Measurements from ENCODE around the gene TSPAN5. TPM values are rescaled to one million over a fixed set of nuclear protein-coding genes. Genes with fewer than 3 reads are reported as not detected.

TSPAN5 gene
- polyA plus RNA-seq, 12 donors, result 12.2 to 27.4 (median 17.4) TPM; not detected in 1

DNA sequence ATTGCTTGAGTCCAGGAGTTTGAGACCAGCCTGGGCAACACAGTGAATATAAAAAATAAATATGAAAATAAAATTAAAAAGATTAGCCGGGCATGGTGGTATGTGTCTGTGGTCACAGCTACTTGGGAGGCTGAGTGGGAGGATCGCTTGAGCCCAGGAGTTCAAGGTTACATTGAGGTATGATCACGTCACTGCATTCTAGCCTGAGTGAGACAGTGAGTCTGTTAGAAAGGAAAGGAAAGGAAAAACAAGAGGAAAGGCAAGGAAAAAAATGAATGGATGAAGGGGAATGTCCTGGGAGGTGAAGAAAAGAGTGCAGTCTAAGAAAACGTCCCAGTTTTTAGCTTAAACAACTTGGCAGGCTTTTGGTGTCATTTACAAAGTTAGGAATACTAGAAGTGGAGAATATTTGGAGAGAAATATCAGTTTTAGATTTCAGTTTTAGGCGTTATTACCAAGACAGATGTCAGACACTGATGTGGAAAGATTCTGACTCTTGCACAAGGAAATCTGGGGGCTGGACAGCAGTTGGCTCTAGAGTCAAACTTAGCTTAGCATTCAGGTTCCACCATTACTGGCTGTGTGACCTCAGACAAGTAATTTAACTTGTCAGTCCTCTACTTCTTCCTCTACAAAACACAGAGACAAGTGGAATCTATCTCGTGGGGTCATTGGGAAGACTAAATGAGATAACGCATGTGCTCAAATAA is 139.0 kb downstream of the TSPAN5 start:
- DNase-seq, result peak; percentile 42

DNA sequence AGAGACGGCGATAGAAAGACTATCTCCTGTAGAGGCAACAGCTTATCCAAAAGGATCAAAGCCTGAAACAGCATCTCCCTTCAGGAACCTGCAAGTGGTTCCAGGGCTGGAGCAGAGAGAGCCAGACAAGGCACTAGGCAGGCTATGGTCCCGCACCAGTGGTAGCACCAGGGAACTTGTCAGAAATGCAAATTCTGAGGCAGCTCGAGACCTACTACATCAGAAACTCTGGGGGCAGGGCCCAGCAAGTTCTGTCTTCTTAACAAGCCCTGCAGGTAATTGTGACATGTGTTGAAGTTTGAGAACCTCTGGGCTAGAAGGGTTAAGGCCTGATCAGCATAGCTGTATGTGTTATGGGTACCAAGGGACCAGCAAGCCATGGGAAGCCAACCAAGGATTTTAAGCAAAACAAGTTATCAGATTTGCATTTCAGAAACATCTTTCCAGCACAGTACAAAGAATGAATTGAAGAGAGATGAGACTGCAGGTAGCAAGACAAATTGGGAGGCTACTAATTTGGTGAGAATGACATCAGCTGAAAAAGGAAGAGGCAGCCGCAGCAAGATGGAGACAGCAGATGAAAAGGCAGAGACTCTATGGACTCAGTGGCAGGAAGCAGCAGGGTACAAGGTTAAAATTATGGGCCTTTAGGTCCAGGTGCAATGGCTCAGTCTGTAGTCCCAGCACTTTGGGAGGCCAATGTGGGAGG is 139.7 kb downstream of the TSPAN5 start:
- no peak for DNase-seq

DNA sequence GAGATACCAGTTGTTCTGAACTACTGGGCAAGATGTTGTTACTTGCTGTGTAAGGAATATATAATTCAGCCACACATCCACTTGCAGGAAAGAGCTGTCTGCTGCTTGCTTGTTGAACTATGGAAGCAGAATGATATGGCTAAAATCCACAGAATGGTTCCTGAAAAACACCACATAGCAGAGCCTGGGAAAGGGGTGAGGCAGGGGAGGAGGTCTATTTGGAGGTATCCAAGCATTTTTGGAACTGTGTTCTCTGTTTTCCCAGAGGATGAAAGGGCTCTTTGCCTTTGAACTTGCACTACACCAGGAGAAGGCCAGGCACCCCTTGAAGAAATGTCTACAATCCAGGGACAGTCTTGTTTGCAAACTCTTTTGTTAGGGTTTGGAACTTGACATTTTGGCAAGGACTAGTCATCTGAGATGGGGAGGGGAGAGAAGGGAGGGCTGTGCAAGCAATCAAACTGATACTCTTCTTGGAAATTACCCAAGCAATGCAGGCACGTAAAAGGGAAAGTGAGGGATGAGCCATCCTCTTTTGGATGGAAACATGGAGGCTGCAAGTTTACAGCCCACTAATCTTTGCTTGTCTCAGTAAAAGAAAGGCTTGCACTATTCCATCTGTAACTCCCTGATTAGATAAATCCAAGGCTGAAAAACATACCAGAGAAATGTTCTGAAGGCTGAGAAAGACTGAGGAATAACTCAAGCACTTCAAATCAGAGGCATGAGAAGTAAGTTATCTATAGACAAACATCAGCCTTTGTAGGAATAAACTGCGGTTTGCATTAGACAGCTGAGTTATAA is 141.0 kb downstream of the TSPAN5 start:
- no peak for DNase-seq

DNA sequence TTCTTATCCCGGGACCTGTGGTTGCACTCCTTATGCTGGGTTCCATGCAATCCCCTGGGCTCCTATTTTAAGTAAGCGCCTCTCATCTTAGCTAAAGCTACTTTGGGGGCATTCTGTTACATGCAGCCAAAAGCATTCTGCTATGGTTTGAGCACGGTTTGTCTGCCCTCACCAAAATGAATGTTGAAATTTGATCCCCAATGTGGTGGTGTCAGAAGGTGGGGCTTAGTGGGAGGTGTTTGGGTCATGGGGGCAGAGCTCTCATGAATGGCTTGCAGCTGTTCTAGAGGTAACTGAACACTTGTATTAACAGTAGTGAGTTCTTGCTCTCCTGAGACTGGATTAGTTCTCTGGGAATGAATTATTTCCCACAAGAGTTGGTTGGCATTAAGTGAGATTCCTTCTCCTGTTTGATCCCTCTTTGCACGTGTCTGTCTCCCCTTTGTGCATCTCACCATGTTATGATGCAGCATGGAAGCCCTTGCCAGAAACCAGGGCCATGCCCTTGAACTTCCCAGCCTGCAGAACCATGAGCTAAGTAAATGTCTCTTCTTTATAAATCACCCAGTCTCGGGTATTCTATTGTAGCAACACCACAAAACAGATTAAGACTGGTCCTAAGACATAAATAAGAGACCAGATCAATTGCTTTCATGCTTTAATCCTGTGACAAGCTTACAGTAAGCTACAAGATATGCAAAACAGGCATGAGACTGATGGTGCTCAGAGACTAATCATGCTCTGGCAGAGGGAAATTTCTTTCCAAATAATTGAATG is 141.8 kb downstream of the TSPAN5 start:
- DNase-seq, result no peak

DNA sequence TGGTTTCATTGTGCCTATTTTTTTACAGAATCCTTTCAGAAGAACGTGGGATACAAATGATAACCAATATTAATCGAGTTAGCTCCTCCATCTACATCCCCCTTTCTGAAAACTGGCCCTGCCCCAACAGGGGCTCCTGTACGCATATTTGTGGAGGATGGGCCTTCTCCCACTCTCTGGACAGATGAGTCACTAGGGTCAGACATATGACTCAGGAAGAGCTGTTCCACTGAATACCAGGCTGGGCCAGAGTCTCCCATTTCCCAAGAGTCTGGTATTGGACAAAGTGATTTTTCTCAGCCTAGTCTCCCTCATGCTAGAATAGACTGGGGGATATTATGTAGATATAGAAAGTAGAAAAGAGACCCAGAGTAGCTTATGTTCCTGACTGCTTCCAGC is 142.4 kb downstream of the TSPAN5 start:
- DNase-seq, result no peak

DNA sequence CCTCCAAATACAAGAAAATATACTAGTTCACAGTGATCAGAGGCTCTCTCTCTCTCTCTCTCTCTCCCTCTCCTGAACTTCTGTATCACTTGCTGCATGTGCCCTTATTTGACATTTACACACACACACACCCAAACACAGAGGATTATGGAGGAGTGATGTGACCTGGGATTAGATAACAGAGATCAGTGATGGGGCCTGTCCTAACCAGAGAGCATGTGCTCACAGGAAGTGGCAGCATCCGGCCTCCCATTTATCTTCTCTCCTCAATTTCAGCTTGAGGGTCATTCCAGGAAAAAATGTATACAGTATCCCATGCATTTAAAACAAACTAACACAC is 143.0 kb downstream of the TSPAN5 start:
- no peak for DNase-seq

DNA sequence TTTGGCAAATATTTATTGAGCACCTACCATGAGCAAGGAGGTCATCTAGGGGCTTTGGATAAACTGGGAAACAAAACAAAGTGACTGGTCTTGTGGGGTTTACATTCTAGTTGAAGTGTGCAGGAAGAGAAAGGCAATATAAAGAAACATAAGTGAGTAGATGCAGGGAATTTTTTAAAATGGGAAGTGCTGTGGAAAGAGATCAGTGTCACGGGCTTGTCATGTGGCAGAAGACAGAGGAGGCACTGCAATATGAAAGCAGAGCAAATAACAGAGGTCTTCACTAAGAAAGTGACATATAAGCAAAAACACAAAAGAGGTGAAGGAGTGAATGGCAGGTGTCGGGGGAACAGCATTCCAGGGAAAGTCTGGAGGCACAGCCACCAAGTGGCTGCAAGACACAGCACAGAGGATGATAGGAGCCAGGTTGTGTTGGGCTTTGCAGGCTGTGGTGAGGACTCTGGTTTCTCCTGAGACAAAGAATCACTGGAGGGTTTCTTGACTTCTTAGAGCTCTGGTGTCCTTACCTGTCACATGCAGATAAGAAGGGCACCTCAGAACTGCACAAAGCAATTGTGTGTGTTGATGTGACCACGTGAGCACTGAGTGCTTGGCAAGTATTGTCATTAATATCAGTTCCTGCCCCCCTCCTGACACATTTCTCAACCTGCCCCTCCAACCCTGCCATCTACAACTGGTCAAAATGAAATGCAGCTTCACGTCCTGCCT is 143.5 kb downstream of the TSPAN5 start:
- DNase-seq, result no peak

DNA sequence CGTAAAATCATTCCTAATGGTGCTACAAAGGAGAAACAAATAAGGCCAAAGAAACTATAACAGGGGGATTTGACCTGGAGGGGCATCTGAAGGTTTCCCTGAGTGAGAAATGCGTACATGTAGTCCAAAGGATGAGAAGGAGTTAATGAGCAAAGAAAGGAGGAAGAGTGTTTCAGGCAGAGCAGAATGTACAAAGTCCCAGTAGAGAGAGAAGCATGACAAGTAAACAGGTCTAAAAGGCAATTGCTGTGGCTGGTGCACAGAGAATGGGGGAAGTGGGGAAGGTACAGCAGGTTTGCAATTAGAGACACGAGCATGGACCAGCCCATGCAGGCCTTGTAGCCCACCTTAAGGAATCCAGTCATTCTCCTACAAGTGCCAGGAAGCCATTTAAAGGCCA is 145.5 kb downstream of the TSPAN5 start:
- no peak for DNase-seq

DNA sequence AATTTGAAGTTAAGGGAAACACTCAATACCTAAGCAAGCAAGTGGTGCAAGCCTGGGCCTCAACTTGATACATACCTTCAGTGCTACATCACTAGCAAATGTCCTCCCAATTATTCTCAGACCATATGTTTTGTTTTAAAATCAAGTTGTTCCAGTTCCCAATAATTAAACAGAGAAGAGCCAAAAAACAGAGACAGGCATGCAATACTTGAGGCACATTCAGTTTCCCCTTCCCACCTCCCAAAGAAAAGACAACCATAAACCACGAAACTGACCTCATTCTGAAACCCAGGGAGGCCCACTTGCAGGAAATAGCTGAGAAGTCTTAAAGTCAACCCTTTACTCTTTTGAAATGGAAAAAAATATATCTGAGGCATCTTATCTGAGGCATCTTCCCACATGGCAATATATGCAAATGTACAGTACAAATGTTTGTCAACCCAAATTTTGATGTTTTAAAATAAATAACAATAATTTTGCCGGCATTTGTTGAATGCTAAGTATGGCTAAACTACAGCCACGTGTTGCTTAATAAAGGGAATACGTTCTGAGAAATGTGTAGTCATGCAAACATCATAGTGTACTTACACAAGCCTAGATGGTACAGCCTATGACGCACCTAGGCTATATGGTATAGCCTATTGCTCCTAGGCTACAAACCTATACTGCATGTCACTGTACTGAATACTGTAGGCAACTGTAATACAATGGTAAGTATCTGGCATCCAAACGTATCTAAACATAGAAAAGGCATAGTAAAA is 147.5 kb downstream of the TSPAN5 start:
- peak; percentile 85 for DNase-seq

DNA sequence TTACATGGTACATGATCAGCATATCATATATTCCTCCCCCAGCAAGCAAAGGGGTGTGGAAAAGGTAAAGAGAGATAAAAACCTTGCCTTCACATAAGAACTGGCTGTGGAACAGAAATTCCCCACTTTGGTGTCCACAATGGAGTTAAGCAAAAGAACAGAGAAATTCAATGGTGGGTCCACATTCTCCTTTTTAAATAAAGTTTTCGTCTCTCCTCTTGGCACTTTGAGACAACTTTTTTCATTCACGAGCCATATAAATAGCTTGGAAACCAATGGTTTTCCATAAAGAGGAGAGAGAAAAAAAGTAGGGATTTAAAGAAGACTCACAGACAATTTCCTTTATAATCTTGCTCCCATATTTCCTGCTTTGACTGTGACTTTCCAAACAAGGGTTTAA is 148.1 kb downstream of the TSPAN5 start:
- DNase-seq, result no peak

DNA sequence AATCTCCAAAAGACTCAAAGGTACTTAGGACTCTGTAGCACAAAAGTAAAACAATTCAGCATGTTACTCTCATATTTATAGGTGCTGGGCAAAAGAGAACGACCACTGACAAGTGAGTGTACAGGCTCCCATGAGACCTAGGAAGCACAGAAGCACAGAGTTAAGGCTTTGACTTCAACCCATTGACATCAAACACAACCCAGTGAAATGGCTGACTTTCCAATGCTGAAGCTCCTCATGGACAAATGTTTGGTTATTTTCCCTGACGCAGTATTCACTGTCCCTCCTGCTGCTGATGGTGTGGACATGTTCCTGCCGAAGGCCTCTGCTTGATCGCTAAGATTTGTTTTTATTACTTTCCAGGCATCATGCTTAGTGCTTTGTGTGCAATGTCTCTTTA is 148.7 kb downstream of the TSPAN5 start:
- no peak for DNase-seq

DNA sequence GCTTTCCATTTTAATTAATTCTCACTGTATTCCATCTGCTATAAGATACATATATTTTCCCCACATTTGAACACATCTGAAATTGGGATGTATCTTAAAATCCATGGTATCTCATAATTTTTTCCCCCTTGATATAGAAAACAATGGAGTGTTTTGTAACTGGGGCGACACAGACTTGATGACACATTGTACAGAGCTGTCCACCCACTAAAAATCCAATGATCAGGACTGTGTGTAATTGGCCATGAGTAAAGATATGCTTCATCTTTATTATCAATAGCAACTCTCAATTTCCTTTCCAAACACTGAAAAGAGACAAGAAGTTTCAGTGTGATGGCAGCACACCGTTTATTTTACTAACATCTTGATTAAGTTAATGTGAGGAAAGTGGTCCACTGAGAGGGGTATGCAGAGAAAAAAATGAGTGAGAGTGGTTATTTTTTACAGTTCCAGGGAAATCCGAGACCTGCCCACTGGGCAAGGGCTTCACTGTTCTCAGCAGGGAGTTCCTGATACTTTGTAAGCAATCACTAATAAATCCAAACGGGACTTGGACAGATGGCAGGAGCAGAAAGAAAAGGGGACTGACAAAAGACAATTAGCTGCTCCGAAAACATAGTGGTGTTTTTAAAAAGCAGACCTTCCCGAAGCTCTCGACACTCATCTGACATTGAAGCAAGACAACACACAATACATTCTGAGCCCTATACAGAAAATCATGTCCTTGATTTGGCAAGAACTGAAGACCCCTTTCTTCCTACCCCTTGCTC is 149.4 kb downstream of the TSPAN5 start:
- peak; percentile 30 for DNase-seq

DNA sequence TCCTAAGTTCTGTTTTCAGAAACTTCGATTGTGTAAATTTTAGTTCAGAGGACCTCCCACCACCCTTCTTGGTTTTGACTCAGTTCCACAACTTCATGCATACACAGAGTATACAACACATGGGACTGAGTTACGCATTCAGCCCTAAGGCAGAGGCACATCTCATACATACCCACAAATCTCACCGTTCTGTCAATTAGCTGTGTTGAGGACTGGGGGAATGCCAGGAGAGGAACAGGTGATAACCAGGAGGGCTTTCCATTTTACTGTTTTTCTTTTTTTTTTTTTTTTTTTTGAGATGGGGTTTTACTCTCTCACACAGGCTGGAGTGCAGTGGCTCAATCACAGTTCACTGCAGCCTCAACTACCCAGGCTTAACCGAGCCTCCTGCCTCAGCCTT is 150.2 kb downstream of the TSPAN5 start:
- DNase-seq, result no peak

DNA sequence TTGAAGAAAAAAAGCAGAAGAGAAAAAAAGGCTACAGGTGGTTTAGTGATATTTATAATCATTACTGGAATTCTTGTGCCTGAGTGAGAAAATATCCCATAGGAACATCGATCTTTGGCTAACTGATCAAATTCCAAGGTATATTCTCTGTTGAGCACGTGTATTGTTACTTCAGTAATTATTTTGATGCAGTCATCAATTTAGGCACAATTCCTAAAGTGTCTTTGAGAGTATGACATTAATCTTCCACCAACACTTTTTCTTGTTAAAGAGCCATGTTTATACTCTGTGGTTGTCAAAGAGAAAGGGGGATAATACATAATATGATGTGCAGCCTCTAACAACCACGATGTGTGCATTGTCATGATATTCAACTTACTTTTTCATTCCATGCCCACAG is 151.1 kb downstream of the TSPAN5 start:
- no peak for DNase-seq

DNA sequence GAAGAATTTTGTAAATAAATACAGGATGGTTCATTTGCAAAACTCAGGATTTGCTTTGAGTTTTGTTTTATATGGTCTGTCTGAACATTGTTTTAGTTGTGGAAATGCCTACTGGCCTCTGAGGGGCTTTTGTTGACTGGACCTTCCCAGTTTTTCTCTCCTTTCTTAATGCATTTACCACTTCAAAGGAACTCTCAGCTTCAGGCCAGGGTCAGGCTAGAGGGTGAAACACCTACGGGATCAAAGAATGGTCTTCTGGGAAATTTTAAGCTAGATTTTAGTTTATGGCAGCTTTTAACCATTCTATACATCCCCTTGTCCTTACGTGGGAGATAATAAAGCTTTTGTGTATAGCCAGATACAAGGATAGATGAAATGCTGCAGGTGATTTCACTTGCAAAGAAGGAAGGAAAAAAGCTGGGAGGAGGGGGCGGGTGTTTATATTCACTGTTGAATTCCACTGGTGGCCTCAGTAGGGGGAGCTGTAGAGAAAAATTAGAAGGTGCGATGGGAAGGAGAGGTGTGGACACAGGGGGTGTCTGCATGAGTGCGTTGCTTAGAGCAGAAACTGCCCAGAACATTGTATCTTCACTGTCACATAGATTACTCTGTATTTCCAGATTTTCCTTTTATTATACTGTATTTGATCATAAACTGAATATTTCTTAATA is 151.8 kb downstream of the TSPAN5 start:
- DNase-seq, result no peak

DNA sequence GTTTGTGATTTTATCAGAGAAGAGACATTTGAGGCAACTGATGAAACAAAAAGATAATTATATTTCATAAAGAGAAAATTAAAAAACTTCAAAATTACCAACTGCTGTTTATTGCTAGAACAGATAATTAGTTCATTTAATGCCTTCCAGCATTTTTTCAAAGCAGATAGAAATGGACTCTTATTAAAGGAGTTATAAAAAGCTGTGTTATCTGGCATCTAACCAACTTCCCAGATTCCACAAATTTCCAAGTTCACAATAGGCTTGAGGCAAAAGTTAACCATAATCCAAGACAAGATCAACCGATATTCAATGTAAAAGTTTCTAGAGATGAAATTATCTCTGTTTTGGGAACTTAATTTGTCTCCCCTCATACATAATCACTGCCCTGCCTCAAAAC is 152.4 kb downstream of the TSPAN5 start:
- no peak for DNase-seq

DNA sequence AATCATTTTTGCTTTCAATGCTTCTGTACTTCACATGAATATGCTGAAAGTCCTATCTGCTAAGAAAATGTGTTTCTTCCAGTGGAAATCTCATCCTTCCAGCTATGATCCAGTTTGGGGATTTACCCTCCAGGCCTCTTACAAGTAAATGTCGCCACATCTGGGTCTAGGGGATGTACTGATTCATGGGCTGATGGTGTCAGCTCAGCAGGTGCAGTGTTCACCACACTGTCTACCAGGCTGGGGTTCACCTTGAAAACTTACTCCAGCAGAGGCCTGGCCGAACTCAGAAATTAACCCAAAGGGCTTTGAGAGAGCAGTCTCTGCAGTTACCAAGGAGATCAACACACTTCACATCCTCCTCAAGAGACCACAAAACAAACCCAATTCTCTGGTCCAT is 154.3 kb downstream of the TSPAN5 start:
- no peak for DNase-seq

DNA sequence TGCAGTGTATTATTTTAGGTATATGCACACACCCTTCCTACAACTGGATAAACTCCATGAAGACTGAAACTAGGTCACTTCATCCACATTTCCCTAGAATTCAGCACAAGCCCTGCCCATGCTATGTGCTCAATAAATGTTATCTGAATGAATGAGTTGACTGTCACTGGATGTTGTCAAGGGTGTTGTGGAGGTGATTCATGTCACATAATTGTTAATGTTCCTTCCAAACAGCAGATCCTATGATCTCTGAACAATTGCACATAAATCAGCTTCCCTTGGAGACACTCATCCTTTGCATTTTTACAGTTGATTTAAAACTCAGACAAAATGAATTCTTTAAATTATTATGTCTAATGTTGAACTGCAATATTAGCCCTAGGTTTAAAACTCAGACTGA is 154.7 kb downstream of the TSPAN5 start:
- DNase-seq, result no peak

DNA sequence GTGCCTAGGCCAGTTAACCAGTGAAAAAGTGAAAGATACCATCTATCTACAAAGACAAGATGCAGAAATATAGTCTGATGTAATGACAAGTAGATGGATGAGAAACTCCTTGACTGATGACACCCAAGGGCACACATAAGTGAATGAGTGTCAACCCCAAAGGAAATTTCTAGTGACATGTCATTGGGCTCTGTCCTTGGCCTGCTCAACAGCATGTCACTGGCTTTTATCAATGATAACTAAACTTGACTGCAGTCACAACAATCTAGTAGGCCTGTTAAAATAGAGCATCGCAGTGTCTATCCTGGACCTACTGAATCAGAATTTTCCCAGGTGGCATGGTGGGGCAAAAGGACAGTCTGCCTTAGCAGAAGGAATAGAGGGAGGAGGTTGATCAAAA is 155.8 kb downstream of the TSPAN5 start:
- no peak for DNase-seq

Data from muscle of arm (tissue), 12 donors.